Measurements from ENCODE around the gene PDRG1. TPM values are rescaled to one million over a fixed set of nuclear protein-coding genes. Genes with fewer than 3 reads are reported as not detected.

The PDRG1 gene
- polyA plus RNA-seq, 1 donor from 2014 or later = 50.6 TPM

GRCh38 chr20:31907046-31907445 lies 44.8 kb downstream of the PDRG1 start:
- Histone ChIP-seq H2AFZ (ENCODE audit: low read depth, low read length) (no peak overlapping the region), H3K79me2 (replicated peaks; ENCODE audit: insufficient read depth, low read length) (no peaks in the 10 kb centered on the region), H3K4me2 (ENCODE audit: low read length) (no peak overlapping the region), H3F3A (ENCODE audit: insufficient read depth, low read length, poor library complexity, severe bottlenecking) (no peaks in the 10 kb centered on the region), H3K9me2 (ENCODE audit: insufficient read depth, low read length) (no peaks in the 10 kb centered on the region), H3K36me3 (ENCODE audit: insufficient read depth, low read length) (no peaks in the 10 kb centered on the region), H3K9me3 (ENCODE audit: low read length) (no peaks in the 10 kb centered on the region), H3K4me3 (ENCODE audit: low read length) (no peak overlapping the region), H3K27me3 (ENCODE audit: insufficient read depth, low read depth, low read length) (no peaks in the 10 kb centered on the region), H4K20me1 (ENCODE audit: insufficient read depth) (no peaks in the 10 kb centered on the region), H3K9ac (ENCODE audit: low read length) (no peak overlapping the region), H3K27ac (ENCODE audit: low read length) (no peak overlapping the region)
- TF ChIP-seq EP300 (conservative IDR thresholded peaks at IDR 0.05; ENCODE audit: poor library complexity, severe bottlenecking) (no peak), MXI1 (conservative IDR thresholded peaks at IDR 0.05; ENCODE audit: poor library complexity, severe bottlenecking) (no peak), EZH2 (IDR thresholded peaks at IDR 0.05; ENCODE audit: borderline replicate concordance, insufficient read depth, low read length, poor library complexity, severe bottlenecking) (no peak), TAF1 (IDR thresholded peaks at IDR 0.05; ENCODE audit: low read depth) (no peak), RAD21 (conservative IDR thresholded peaks at IDR 0.05) (no peak)
- TF ChIP-seq, protein P1, sequence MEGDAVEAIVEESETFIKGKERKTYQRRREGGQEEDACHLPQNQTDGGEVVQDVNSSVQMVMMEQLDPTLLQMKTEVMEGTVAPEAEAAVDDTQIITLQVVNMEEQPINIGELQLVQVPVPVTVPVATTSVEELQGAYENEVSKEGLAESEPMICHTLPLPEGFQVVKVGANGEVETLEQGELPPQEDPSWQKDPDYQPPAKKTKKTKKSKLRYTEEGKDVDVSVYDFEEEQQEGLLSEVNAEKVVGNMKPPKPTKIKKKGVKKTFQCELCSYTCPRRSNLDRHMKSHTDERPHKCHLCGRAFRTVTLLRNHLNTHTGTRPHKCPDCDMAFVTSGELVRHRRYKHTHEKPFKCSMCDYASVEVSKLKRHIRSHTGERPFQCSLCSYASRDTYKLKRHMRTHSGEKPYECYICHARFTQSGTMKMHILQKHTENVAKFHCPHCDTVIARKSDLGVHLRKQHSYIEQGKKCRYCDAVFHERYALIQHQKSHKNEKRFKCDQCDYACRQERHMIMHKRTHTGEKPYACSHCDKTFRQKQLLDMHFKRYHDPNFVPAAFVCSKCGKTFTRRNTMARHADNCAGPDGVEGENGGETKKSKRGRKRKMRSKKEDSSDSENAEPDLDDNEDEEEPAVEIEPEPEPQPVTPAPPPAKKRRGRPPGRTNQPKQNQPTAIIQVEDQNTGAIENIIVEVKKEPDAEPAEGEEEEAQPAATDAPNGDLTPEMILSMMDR (IDR thresholded peaks at IDR 0.05; ENCODE audit: poor library complexity, severe bottlenecking) = no peak
- TF ChIP-seq, protein P2, sequence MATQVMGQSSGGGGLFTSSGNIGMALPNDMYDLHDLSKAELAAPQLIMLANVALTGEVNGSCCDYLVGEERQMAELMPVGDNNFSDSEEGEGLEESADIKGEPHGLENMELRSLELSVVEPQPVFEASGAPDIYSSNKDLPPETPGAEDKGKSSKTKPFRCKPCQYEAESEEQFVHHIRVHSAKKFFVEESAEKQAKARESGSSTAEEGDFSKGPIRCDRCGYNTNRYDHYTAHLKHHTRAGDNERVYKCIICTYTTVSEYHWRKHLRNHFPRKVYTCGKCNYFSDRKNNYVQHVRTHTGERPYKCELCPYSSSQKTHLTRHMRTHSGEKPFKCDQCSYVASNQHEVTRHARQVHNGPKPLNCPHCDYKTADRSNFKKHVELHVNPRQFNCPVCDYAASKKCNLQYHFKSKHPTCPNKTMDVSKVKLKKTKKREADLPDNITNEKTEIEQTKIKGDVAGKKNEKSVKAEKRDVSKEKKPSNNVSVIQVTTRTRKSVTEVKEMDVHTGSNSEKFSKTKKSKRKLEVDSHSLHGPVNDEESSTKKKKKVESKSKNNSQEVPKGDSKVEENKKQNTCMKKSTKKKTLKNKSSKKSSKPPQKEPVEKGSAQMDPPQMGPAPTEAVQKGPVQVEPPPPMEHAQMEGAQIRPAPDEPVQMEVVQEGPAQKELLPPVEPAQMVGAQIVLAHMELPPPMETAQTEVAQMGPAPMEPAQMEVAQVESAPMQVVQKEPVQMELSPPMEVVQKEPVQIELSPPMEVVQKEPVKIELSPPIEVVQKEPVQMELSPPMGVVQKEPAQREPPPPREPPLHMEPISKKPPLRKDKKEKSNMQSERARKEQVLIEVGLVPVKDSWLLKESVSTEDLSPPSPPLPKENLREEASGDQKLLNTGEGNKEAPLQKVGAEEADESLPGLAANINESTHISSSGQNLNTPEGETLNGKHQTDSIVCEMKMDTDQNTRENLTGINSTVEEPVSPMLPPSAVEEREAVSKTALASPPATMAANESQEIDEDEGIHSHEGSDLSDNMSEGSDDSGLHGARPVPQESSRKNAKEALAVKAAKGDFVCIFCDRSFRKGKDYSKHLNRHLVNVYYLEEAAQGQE (IDR thresholded peaks at IDR 0.05; ENCODE audit: borderline replicate concordance) = no peak

DNA sequence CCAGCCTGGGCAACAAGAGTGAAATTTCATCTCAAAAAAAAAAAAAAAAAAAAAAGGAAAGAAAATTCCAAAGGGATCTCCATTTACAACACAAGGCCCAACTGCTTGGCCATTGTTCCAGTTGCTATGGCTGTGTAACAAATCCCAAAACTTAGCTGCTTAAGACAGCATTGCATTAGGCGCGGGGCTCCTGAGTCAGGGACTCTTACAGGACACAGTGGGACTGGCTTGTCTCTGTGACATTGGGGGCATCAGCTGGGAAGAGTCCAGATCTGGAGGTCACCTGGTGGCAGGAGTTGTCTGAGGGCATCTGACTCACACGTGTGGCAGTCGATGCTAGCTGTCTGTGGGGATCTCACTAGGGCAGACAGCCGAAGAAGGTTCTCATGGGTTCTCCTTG lies 45.8 kb downstream of the PDRG1 start:
- H3K27ac ChIP-seq (ENCODE audit: low read length) = no peak overlapping the region

More for the DNA sequence above, 45.8 kb downstream of the PDRG1 start:
- no peaks in the 10 kb centered on the region for H3K9me2 ChIP-seq (ENCODE audit: insufficient read depth, low read length)
- H2AFZ ChIP-seq (ENCODE audit: low read depth, low read length) = no peak overlapping the region
- no peaks in the 10 kb centered on the region for H3F3A ChIP-seq (ENCODE audit: insufficient read depth, low read length, poor library complexity, severe bottlenecking)
- no peaks in the 10 kb centered on the region for H3K27me3 ChIP-seq (ENCODE audit: insufficient read depth, low read depth, low read length)
- H3K9ac ChIP-seq (ENCODE audit: low read length) = no peak overlapping the region
- no peak overlapping the region for H3K4me3 ChIP-seq (ENCODE audit: low read length)
- no peaks in the 10 kb centered on the region for H3K9me3 ChIP-seq (ENCODE audit: low read length)
- H3K79me2 ChIP-seq (replicated peaks; ENCODE audit: insufficient read depth, low read length) = no peaks in the 10 kb centered on the region
- TF ChIP-seq EZH2 (IDR thresholded peaks at IDR 0.05; ENCODE audit: borderline replicate concordance, insufficient read depth, low read length, poor library complexity, severe bottlenecking) (no peak), TAF1 (IDR thresholded peaks at IDR 0.05; ENCODE audit: low read depth) (no peak), RAD21 (conservative IDR thresholded peaks at IDR 0.05) (no peak)
- H3K4me2 ChIP-seq (ENCODE audit: low read length) = no peak overlapping the region
- H3K36me3 ChIP-seq (ENCODE audit: insufficient read depth, low read length) = no peaks in the 10 kb centered on the region
- no peaks in the 10 kb centered on the region for H4K20me1 ChIP-seq (ENCODE audit: insufficient read depth)
